Measurements from ENCODE around the gene ANP32B.
"Not testable (repeated sequence)": the region's sequence is repeated elsewhere in the genome, so short reads cannot be mapped to it uniquely, and the experiment has no call there.

The ANP32B gene

GRCh38 chr9:97940741-97941140, 42.4 kb upstream of the ANP32B start:
- TF ChIP-seq CTCF (IDR thresholded peaks at IDR 0.05; ENCODE audit: insufficient read depth, low read depth, low read length, missing control alignments), result no peak

GRCh38 chr9:97941323-97941722, 41.8 kb upstream of the ANP32B start:
- no peak for DNase-seq (ENCODE audit: low read depth)
- no peak for TF ChIP-seq CTCF (IDR thresholded peaks at IDR 0.05; ENCODE audit: insufficient read depth, low read depth, low read length, missing control alignments)
- H3K4me3 ChIP-seq (ENCODE audit: low read depth, low read length), result no peak overlapping the region

More at GRCh38 chr9:97940741-97941140, 42.4 kb upstream of the ANP32B start:
- no peak for DNase-seq (ENCODE audit: low read depth)
- no peak overlapping the region for H3K4me3 ChIP-seq (ENCODE audit: low read depth, low read length)

- H3K4me3 ChIP-seq (ENCODE audit: low read depth, low read length), result no peak overlapping the region
- TF ChIP-seq CTCF (IDR thresholded peaks at IDR 0.05; ENCODE audit: insufficient read depth, low read depth, low read length, missing control alignments), result no peak
- no peak for DNase-seq (ENCODE audit: low read depth)
Observed at GRCh38 chr9:97943308-97943855, 39.8 kb upstream of the ANP32B start.

DNA sequence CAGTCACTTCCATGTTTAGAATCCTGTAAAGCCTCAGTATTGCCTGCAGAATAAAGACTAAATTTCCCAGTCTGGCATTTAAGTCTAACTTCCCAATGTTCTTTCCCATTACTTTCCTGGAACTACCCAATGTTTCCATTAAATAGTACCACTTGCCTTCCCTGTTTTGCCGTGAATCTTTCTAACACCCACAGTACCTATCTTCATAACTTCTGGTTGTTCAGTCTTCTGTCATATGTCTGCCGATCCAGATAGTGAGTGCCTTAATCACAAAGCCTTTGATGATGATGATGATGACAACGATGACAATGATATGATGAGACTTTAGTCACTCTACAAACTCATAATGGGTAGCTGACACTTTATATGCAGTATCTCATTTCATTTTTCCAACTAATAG, 38.5 kb upstream of the ANP32B start:
- DNase-seq (ENCODE audit: low read depth), result no peak
- TF ChIP-seq CTCF (IDR thresholded peaks at IDR 0.05; ENCODE audit: insufficient read depth, low read depth, low read length, missing control alignments), result no peak
- no peak overlapping the region for H3K4me3 ChIP-seq (ENCODE audit: low read depth, low read length)

DNA sequence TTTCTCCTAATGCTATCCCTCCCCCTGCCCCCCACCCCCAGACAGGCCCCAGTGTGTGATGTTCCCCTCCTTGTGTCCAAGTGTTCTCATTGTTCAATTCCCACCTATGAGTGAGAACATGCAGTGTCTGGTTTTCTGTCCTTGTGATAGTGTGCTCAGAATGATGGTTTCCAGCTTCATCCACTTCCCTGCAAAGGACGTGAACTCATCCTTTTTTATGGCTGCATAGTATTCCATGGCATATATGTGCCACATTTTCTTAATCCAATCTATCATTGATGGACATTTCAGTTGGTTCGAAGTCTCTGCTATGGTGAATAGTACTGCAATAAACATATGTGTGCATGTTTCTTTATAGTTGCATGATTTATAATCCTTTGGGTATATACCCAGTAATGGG, 37.7 kb upstream of the ANP32B start:
- not testable (repeated sequence) for DNase-seq (ENCODE audit: low read depth); H3K4me3 ChIP-seq (ENCODE audit: low read depth, low read length)

GRCh38 chr9:97947094-97947493, 36.0 kb upstream of the ANP32B start:
- not testable (repeated sequence) for H3K4me3 ChIP-seq (ENCODE audit: low read depth, low read length); DNase-seq (ENCODE audit: low read depth)

DNA sequence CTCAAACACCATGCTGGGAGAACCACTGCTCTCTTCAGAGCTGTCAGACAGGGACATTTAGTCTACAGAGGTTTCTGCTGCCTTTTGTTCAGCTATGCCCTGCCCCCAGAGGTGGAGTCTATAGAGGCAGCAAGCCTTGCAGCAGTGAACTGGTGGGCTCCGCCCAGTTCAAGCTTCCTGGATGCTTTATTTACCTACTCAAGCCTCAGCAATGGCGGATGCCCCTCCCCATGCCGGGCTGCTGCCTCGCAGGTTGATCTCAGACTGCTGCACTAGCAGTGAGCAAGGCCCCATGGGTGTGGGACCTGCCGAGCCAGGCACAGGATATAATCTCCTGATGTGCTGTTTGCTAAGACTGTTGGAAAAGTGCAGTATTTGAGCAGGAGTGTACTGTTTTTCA, 32.3 kb upstream of the ANP32B start:
- DNase-seq (ENCODE audit: low read depth), result peak; percentile 62
- H3K4me3 ChIP-seq (ENCODE audit: low read depth, low read length), result not testable (repeated sequence)

- peak; percentile 77 for TF ChIP-seq CTCF (IDR thresholded peaks at IDR 0.05; ENCODE audit: insufficient read depth, low read depth, low read length, missing control alignments)
- peak; percentile 76 for DNase-seq (ENCODE audit: low read depth)
Observed at GRCh38 chr9:97954550-97954989, 28.6 kb upstream of the ANP32B start.

DNA sequence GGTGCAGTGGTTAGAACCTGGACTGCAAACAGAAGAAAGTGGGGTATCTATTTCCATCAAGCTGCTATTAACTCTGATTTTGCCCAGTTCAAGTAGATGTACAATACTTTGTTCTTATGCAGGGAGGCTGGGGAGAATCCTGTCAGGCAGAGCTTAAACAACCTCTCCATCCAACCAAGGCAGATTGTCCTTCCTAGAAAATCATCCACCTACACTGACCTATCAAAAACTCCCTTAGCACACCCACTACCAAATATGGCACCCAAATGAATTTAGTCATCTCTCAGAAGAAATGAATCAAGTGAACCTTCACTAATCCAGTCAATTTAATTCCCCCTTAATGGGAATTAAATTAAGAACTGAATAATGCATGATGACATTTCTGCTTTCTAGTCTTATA, 26.8 kb upstream of the ANP32B start:
- DNase-seq (ENCODE audit: low read depth), result no peak
- no peak for TF ChIP-seq CTCF (IDR thresholded peaks at IDR 0.05; ENCODE audit: insufficient read depth, low read depth, low read length, missing control alignments)
- H3K4me3 ChIP-seq (ENCODE audit: low read depth, low read length), result no peak overlapping the region

More at GRCh38 chr9:97954550-97954989, 28.6 kb upstream of the ANP32B start:
- no peak overlapping the region for H3K4me3 ChIP-seq (ENCODE audit: low read depth, low read length)

Measured in GM12865 (cell line).